LHCN-M2 (cell line): ENCODE results near the gene YAP1. TPM values are rescaled to one million over a fixed set of nuclear protein-coding genes. Genes with fewer than 3 reads are reported as not detected.

Experiments used
- DNase-seq: peaks from one replicate; pipeline ENCODE4 v3.0.0-alpha.2; 2012; ENCODE audit warnings: low read depth
- total RNA-seq: library from RNA; depleted of rRNA; stranded (reverse); fragments of >200 nt; gene quantifications from 2 replicates; pipeline ENCODE4 v1.2.3, GENCODE V29; 2014; rRNA removed

Gene YAP1
- total RNA-seq, 1 experiment from 2014 or later, result 118 TPM

GRCh38 chr11:102272047-102272824 lies 162.0 kb downstream of the YAP1 start:
- DNase-seq, result no peak

- no peak for DNase-seq
These were observed 164.4 kb downstream of the YAP1 start for GRCh38 chr11:102274628-102275027.

GRCh38 chr11:102276362-102276761 lies 166.1 kb downstream of the YAP1 start:
- DNase-seq, result peak; percentile 44

GRCh38 chr11:102276783-102277182 lies 166.5 kb downstream of the YAP1 start:
- no peak for DNase-seq

- peak; percentile 70 for DNase-seq
These were observed 169.5 kb downstream of the YAP1 start for GRCh38 chr11:102279641-102280170.

GRCh38 chr11:102280245-102280833 lies 170.1 kb downstream of the YAP1 start:
- DNase-seq, result no peak

Other genes with a start within 250 kb of the YAP1 start
- 1.6 and 2.0 TPM in 2 replicates for gene CEP126, start 195.4 kb upstream of the YAP1 start, total RNA-seq
- not detected in 2 replicates for gene ANGPTL5, start 193.9 kb upstream of the YAP1 start, total RNA-seq
- 4.3 and 6.7 TPM in 2 replicates for gene CFAP300, start 63.0 kb upstream of the YAP1 start, total RNA-seq
- 0.40 and 0.64 TPM in 2 replicates for gene BIRC3, start 207.0 kb downstream of the YAP1 start, total RNA-seq
- gene BIRC2, start 236.8 kb downstream of the YAP1 start, total RNA-seq, result 65.9 and 77.4 TPM in 2 replicates